Naive thymus-derived CD4-positive, alpha-beta T cell (primary cell): ENCODE results near the gene TOX2. TPM values are rescaled to one million over a fixed set of nuclear protein-coding genes. Genes with fewer than 3 reads are reported as not detected.

ENCODE experiments used
- ATAC-seq: fragments of 150-1000 bp; cut with Tn5 transposase; 2 replicates; pipeline ENCODE4 v1.10.0; 2021; ENCODE audit warnings: mild to moderate bottlenecking, moderate library complexity
- CTCF ChIA-PET: fragments of 350-600 bp; sonication (Branson Sonifier 250); formaldehyde crosslinking; loops from one replicate; lab custom pipeline; 2021; ENCODE audit warnings: antibody characterized with exemption; lab: Charles Lee
- POLR2A ChIA-PET: fragments of 350-600 bp; sonication (Branson Sonifier 250); formaldehyde crosslinking; loops from one replicate; lab custom pipeline; 2021; ENCODE audit warnings: antibody characterized with exemption, inconsistent platforms; lab: Charles Lee
- DNase-seq, 9 donors: peaks; one replicate each; pipeline versions ENCODE4 v3.0.0 to v3.0.0-alpha.2; 2020 to 2022; ENCODE audit warnings: mixed read lengths in 1 of 9
- H3K27ac ChIP-seq: one replicate; pipeline ENCODE4 v1.7.0; 2013; ENCODE audit warnings: mild to moderate bottlenecking, low read depth, low read length, moderate library complexity
- H3K27me3 ChIP-seq, 2 donors: one replicate each; pipeline ENCODE4 v1.7.0; 2013; ENCODE audit warnings: low read length in 2 of 2, mild to moderate bottlenecking in 2 of 2, moderate library complexity in 2 of 2; ENCODE audit not compliant: control insufficient read depth in 2 of 2, insufficient read depth in 2 of 2
- H3K36me3 ChIP-seq, 3 experiments: 1 replicate in 2 of 3; 2 replicates in 1 of 3; pipeline ENCODE4 v1.7.0; 2013; ENCODE audit warnings: low read length in 3 of 3, mild to moderate bottlenecking in 3 of 3, moderate library complexity in 1 of 3; ENCODE audit not compliant: insufficient read depth in 3 of 3, control insufficient read depth in 2 of 3
- H3K4me1 ChIP-seq, 2 donors: one replicate each; pipeline ENCODE4 v1.7.0; 2013; ENCODE audit warnings: low read length in 2 of 2, mild to moderate bottlenecking in 2 of 2, moderate library complexity in 1 of 2; ENCODE audit not compliant: control insufficient read depth in 2 of 2, insufficient read depth in 2 of 2
- H3K4me3 ChIP-seq: 2 replicates; pipeline ENCODE4 v1.7.0; 2013; ENCODE audit warnings: mild to moderate bottlenecking, low read length
- H3K9me3 ChIP-seq, 3 experiments: 1 replicate in 2 of 3; 2 replicates in 1 of 3; pipeline ENCODE4 v1.7.0; 2013; ENCODE audit warnings: low read length in 3 of 3; ENCODE audit not compliant: control insufficient read depth in 2 of 3
- H3K27ac Mint-ChIP-seq, 9 donors: one replicate each; pipeline ENCODE4 v1.8.0; 2020 to 2022; ENCODE audit warnings: mixed read lengths in 9 of 9, mild to moderate bottlenecking in 8 of 9, moderate library complexity in 5 of 9, inconsistent platforms in 2 of 9
- H3K27me3 Mint-ChIP-seq, 5 donors: one replicate each; pipeline ENCODE4 v1.8.0; 2021 to 2022; ENCODE audit warnings: mixed read lengths in 5 of 5, mild to moderate bottlenecking in 1 of 5
- H3K36me3 Mint-ChIP-seq, 5 donors: one replicate each; pipeline ENCODE4 v1.8.0; 2020 to 2022; ENCODE audit warnings: mixed read lengths in 5 of 5, mild to moderate bottlenecking in 3 of 5, inconsistent platforms in 1 of 5
- H3K4me1 Mint-ChIP-seq, 7 donors: one replicate each; pipeline ENCODE4 v1.8.0; 2020 to 2022; ENCODE audit warnings: mixed read lengths in 7 of 7, mild to moderate bottlenecking in 3 of 7, inconsistent platforms in 1 of 7
- H3K4me3 Mint-ChIP-seq, 10 donors: one replicate each; pipeline ENCODE4 v1.8.0; 2020 to 2022; ENCODE audit warnings: mild to moderate bottlenecking in 10 of 10, mixed read lengths in 10 of 10, moderate library complexity in 6 of 10, inconsistent platforms in 2 of 10
- H3K9me3 Mint-ChIP-seq, 11 donors: one replicate each; pipeline ENCODE4 v1.8.0; 2020 to 2022; ENCODE audit warnings: mixed read lengths in 11 of 11, mild to moderate bottlenecking in 4 of 11, inconsistent platforms in 1 of 11, moderate library complexity in 1 of 11
- intact Hi-C, 2 donors: fragments of 100-400 bp; cut with micrococcal nuclease; formaldehyde crosslinking; loops; one replicate each; pipeline ENCODE4 v1.15.1; 2023
- polyA plus RNA-seq, 2 donors: library from polyadenylated mRNA; unstranded; fragments of 300-500 nt; fragmentation: Illumina TruSeq; gene quantifications; one replicate each; pipeline ENCODE4 v1.2.3, GENCODE V29; 2021
- total RNA-seq, 6 experiments: library from RNA in 5 of 6; stranded (reverse) in 5 of 6; gene quantifications; 1 replicate in 5 of 6; 2 replicates in 1 of 6; pipeline ENCODE4 v1.2.3 and lab custom pipeline; 2021 to 2026

Gene TOX2
- total and polyA plus RNA-seq, 7 experiments from 2014 or later = 0.22 to 7.1 (median 1.5) TPM

- Histone ChIP-seq H3K27ac (peak overlapping the region; percentile 18), H3K4me1 (peaks cover 43 to 65% of the 10 kb centered on the region in 2 donors), H3K4me3 (no peak overlapping the region), H3K27me3 (no peaks in the 10 kb centered on the region), H3K9me3 (no peaks in the 10 kb centered on the region), H3K36me3 (no peaks in the 10 kb centered on the region)
- intact Hi-C loops = loop anchor here in 1 of 2 donors (1.0 to 2.0 kb wide), 7 partner anchors 9 to 116 kb away; no protein-coding TSS in a partner anchor
- DNase-seq (peak in 7 of 9 donors; percentile 71 to 86 (median 83)), ATAC-seq (peak; percentile 94)
- peaks cover 0 to 3% (median 0%) of the 10 kb centered on the region in 11 donors for H3K9me3 Mint-ChIP-seq
- peaks cover 0 to 4% (median 0%) of the 10 kb centered on the region in 5 donors for H3K36me3 Mint-ChIP-seq
- peaks cover 0 to 18% (median 0%) of the 10 kb centered on the region in 5 donors for H3K27me3 Mint-ChIP-seq
- POLR2A ChIA-PET = interaction anchor here (0.6 to 1.4 kb wide), 5 partner anchors 10 to 302 kb away, joined by 3 to 8 read pairs (median 3); no protein-coding TSS in a partner anchor
- H3K27ac Mint-ChIP-seq = peak overlapping the region in 4 of 9 donors; percentile 16 to 90 (median 59)
- peak overlapping the region; percentile 47 to 80 (median 72) for H3K4me3 Mint-ChIP-seq
- H3K4me1 Mint-ChIP-seq = peaks cover 25 to 52% (median 43%) of the 10 kb centered on the region in 7 donors
- CTCF ChIA-PET = interaction anchor here (0.5 to 1.5 kb wide), 7 partner anchors 9 to 1050 kb away, joined by 3 to 6 read pairs (median 3); no protein-coding TSS in a partner anchor
These were observed 49.5 kb downstream of the TOX2 start for GRCh38 chr20:43963872-43964791.

- Histone ChIP-seq H3K36me3 (no peaks in the 10 kb centered on the region), H3K27me3 (no peaks in the 10 kb centered on the region), H3K9me3 (no peaks in the 10 kb centered on the region), H3K4me1 (peaks cover 15 to 28% of the 10 kb centered on the region in 2 donors), H3K27ac (no peak overlapping the region), H3K4me3 (no peak overlapping the region)
- peak overlapping the region in 1 of 9 donors; percentile 69 for H3K27ac Mint-ChIP-seq
- intact Hi-C loops = no loop called here
- H3K4me1 Mint-ChIP-seq = peaks cover 8 to 29% (median 21%) of the 10 kb centered on the region in 7 donors
- DNase-seq = no peak
- CTCF ChIA-PET = no interaction called here
- peak overlapping the region in 1 of 10 donors; percentile 18 for H3K4me3 Mint-ChIP-seq
- no peaks in the 10 kb centered on the region for H3K36me3 Mint-ChIP-seq
- peaks cover 0 to 13% (median 0%) of the 10 kb centered on the region in 5 donors for H3K27me3 Mint-ChIP-seq
- peaks cover 0 to 3% (median 0%) of the 10 kb centered on the region in 11 donors for H3K9me3 Mint-ChIP-seq
- no peak for ATAC-seq
- POLR2A ChIA-PET = no interaction called here
These were observed 53.8 kb downstream of the TOX2 start for GRCh38 chr20:43968341-43969000.

- Mint-ChIP-seq H3K27ac (peak overlapping the region in 2 of 9 donors; percentile 14 to 69), H3K36me3 (no peaks in the 10 kb centered on the region), H3K9me3 (peaks cover 0 to 3% (median 0%) of the 10 kb centered on the region in 11 donors), H3K4me3 (peak overlapping the region in 2 of 10 donors; percentile 11 to 18), H3K27me3 (peaks cover 0 to 15% (median 0%) of the 10 kb centered on the region in 5 donors), H3K4me1 (peaks cover 8 to 25% (median 20%) of the 10 kb centered on the region in 7 donors)
- POLR2A ChIA-PET = no interaction called here
- intact Hi-C loops = no loop called here
- no peak overlapping the region for H3K4me3 ChIP-seq
- CTCF ChIA-PET = no interaction called here
- DNase-seq = no peak
- H3K27me3 ChIP-seq = no peaks in the 10 kb centered on the region
- no peak for ATAC-seq
- no peaks in the 10 kb centered on the region for H3K36me3 ChIP-seq
- H3K27ac ChIP-seq = no peak overlapping the region
- peaks cover 10 to 22% of the 10 kb centered on the region in 2 donors for H3K4me1 ChIP-seq
- no peaks in the 10 kb centered on the region for H3K9me3 ChIP-seq
These were observed 54.4 kb downstream of the TOX2 start for GRCh38 chr20:43969028-43969447.

- H3K36me3 ChIP-seq = no peaks in the 10 kb centered on the region
- intact Hi-C loops = no loop called here
- Mint-ChIP-seq H3K4me1 (peaks cover 7 to 25% (median 19%) of the 10 kb centered on the region in 7 donors), H3K36me3 (no peaks in the 10 kb centered on the region), H3K4me3 (no peak overlapping the region), H3K27me3 (peaks cover 0 to 11% (median 0%) of the 10 kb centered on the region in 5 donors), H3K9me3 (no peaks in the 10 kb centered on the region), H3K27ac (peak overlapping the region in 4 of 9 donors; percentile 9 to 69 (median 17))
- peaks cover 4 to 17% of the 10 kb centered on the region in 2 donors for H3K4me1 ChIP-seq
- H3K27ac ChIP-seq = no peak overlapping the region
- ChIA-PET CTCF (no interaction called here), POLR2A (interaction anchor here (0.6 kb wide), 1 partner anchor 18 kb away, joined by 3 read pairs; no protein-coding TSS in a partner anchor)
- no peaks in the 10 kb centered on the region for H3K9me3 ChIP-seq
- DNase-seq (no peak), ATAC-seq (no peak)
- H3K27me3 ChIP-seq = no peaks in the 10 kb centered on the region
- no peak overlapping the region for H3K4me3 ChIP-seq
These were observed 55.0 kb downstream of the TOX2 start for GRCh38 chr20:43969501-43970182.

GRCh38 chr20:43971267-43971666 lies 56.6 kb downstream of the TOX2 start:
- ChIA-PET CTCF (no interaction called here), POLR2A (no interaction called here)
- Histone ChIP-seq H3K36me3 (no peaks in the 10 kb centered on the region), H3K9me3 (no peaks in the 10 kb centered on the region), H3K4me3 (no peak overlapping the region), H3K27me3 (no peaks in the 10 kb centered on the region), H3K27ac (no peak overlapping the region), H3K4me1 (peaks cover 0 to 10% of the 10 kb centered on the region in 2 donors)
- intact Hi-C loops = no loop called here
- H3K36me3 Mint-ChIP-seq = peaks cover 0 to 10% (median 0%) of the 10 kb centered on the region in 5 donors
- peak overlapping the region in 1 of 9 donors; percentile 86 for H3K27ac Mint-ChIP-seq
- H3K4me3 Mint-ChIP-seq = no peak overlapping the region
- H3K9me3 Mint-ChIP-seq = peaks cover 0 to 3% (median 0%) of the 10 kb centered on the region in 11 donors
- DNase-seq (no peak), ATAC-seq (no peak)
- H3K27me3 Mint-ChIP-seq = peaks cover 0 to 11% (median 0%) of the 10 kb centered on the region in 5 donors
- peaks cover 8 to 27% (median 12%) of the 10 kb centered on the region in 7 donors for H3K4me1 Mint-ChIP-seq

GRCh38 chr20:43972051-43972450 lies 57.4 kb downstream of the TOX2 start:
- Histone ChIP-seq H3K27ac (no peak overlapping the region), H3K9me3 (no peaks in the 10 kb centered on the region), H3K4me1 (peaks cover 0 to 10% of the 10 kb centered on the region in 2 donors), H3K36me3 (no peaks in the 10 kb centered on the region), H3K4me3 (no peak overlapping the region), H3K27me3 (no peaks in the 10 kb centered on the region)
- Mint-ChIP-seq H3K4me3 (no peak overlapping the region), H3K36me3 (peaks cover 0 to 12% (median 0%) of the 10 kb centered on the region in 5 donors), H3K27me3 (peaks cover 0 to 11% (median 0%) of the 10 kb centered on the region in 5 donors), H3K4me1 (peaks cover 8 to 28% (median 12%) of the 10 kb centered on the region in 7 donors), H3K27ac (no peak overlapping the region), H3K9me3 (peaks cover 0 to 3% (median 0%) of the 10 kb centered on the region in 11 donors)
- ChIA-PET POLR2A (no interaction called here), CTCF (interaction anchor here (0.6 kb wide), 1 partner anchor 290 kb away, joined by 3 read pairs; no protein-coding TSS in a partner anchor)
- ATAC-seq (no peak), DNase-seq (no peak)
- intact Hi-C loops = no loop called here
